ENCODE measurements around the gene SSB.

Gene SSB

GRCh38 chr2:169823996-169824372 is 25.3 kb downstream of the SSB start:
- no peak for FAIRE-seq
- no peak for TF ChIP-seq TAF1 (IDR thresholded peaks at IDR 0.05; ENCODE audit: low read depth, low read length)
- no peak for TF ChIP-seq SPI1 (IDR thresholded peaks at IDR 0.05; ENCODE audit: low read depth, low read length)
- TF ChIP-seq POLR2AphosphoS5 (IDR thresholded peaks at IDR 0.05; ENCODE audit: low read depth, low read length) = no peak
- no peak for TF ChIP-seq POLR2A (IDR thresholded peaks at IDR 0.05; ENCODE audit: low read depth, low read length)
- no peak for TF ChIP-seq POU2F2 (IDR thresholded peaks at IDR 0.05; ENCODE audit: low read depth, low read length)
- TF ChIP-seq PAX5 (IDR thresholded peaks at IDR 0.05; ENCODE audit: insufficient read depth, low read length, severe bottlenecking) = no peak
- no peak for DNase-seq (ENCODE audit: insufficient read length, low spot score)

GRCh38 chr2:169824373-169825333 is 26.0 kb downstream of the SSB start, which contains the start of gene METTL5:
METTL5 (minus strand) TSS chr2:169824905; CDS start chr2:169824597, 308 bp downstream.
- FAIRE-seq (peak; percentile 89), DNase-seq (ENCODE audit: insufficient read length, low spot score) (peak; percentile 72)
- peak; percentile 72 for TF ChIP-seq POLR2AphosphoS5 (IDR thresholded peaks at IDR 0.05; ENCODE audit: low read depth, low read length)
- no peak for TF ChIP-seq POU2F2 (IDR thresholded peaks at IDR 0.05; ENCODE audit: low read depth, low read length)
- no peak for TF ChIP-seq PAX5 (IDR thresholded peaks at IDR 0.05; ENCODE audit: insufficient read depth, low read length, severe bottlenecking)
- TF ChIP-seq TAF1 (IDR thresholded peaks at IDR 0.05; ENCODE audit: low read depth, low read length) = peak; percentile 41; the same call in 1 of the 2 replicates
- no peak for TF ChIP-seq SPI1 (IDR thresholded peaks at IDR 0.05; ENCODE audit: low read depth, low read length)
- peak; percentile 73 for TF ChIP-seq POLR2A (IDR thresholded peaks at IDR 0.05; ENCODE audit: low read depth, low read length)

GRCh38 chr2:169827272-169828140 is 28.8 kb downstream of the SSB start, which contains the start of gene UBR3:
UBR3 (plus strand) TSS chr2:169827454; CDS start chr2:169827508, 54 bp downstream.
- TF ChIP-seq POLR2A (IDR thresholded peaks at IDR 0.05; ENCODE audit: low read depth, low read length) (peak; percentile 81), TAF1 (IDR thresholded peaks at IDR 0.05; ENCODE audit: low read depth, low read length) (peak; percentile 91), PAX5 (IDR thresholded peaks at IDR 0.05; ENCODE audit: insufficient read depth, low read length, severe bottlenecking) (no peak), POU2F2 (IDR thresholded peaks at IDR 0.05; ENCODE audit: low read depth, low read length) (no peak), SPI1 (IDR thresholded peaks at IDR 0.05; ENCODE audit: low read depth, low read length) (no peak), POLR2AphosphoS5 (IDR thresholded peaks at IDR 0.05; ENCODE audit: low read depth, low read length) (peak; percentile 64; the same call in 1 of the 2 replicates)
- FAIRE-seq (peak; percentile 74), DNase-seq (ENCODE audit: insufficient read length, low spot score) (peak; percentile 89)

GRCh38 chr2:169828141-169828811 is 29.6 kb downstream of the SSB start:
- DNase-seq (ENCODE audit: insufficient read length, low spot score) = peak; percentile 49
- peak; percentile 66 for FAIRE-seq
- TF ChIP-seq POU2F2 (IDR thresholded peaks at IDR 0.05; ENCODE audit: low read depth, low read length) (no peak), PAX5 (IDR thresholded peaks at IDR 0.05; ENCODE audit: insufficient read depth, low read length, severe bottlenecking) (no peak), POLR2A (IDR thresholded peaks at IDR 0.05; ENCODE audit: low read depth, low read length) (no peak), TAF1 (IDR thresholded peaks at IDR 0.05; ENCODE audit: low read depth, low read length) (no peak), POLR2AphosphoS5 (IDR thresholded peaks at IDR 0.05; ENCODE audit: low read depth, low read length) (no peak), SPI1 (IDR thresholded peaks at IDR 0.05; ENCODE audit: low read depth, low read length) (no peak)

GRCh38 chr2:169834401-169834800 is 35.7 kb downstream of the SSB start:
- FAIRE-seq (no peak), DNase-seq (ENCODE audit: insufficient read length, low spot score) (no peak)
- TF ChIP-seq SPI1 (IDR thresholded peaks at IDR 0.05; ENCODE audit: low read depth, low read length) = no peak
- TF ChIP-seq POLR2A (IDR thresholded peaks at IDR 0.05; ENCODE audit: low read depth, low read length) = no peak
- TF ChIP-seq POU2F2 (IDR thresholded peaks at IDR 0.05; ENCODE audit: low read depth, low read length) = no peak
- no peak for TF ChIP-seq POLR2AphosphoS5 (IDR thresholded peaks at IDR 0.05; ENCODE audit: low read depth, low read length)
- TF ChIP-seq TAF1 (IDR thresholded peaks at IDR 0.05; ENCODE audit: low read depth, low read length) = no peak
- TF ChIP-seq PAX5 (IDR thresholded peaks at IDR 0.05; ENCODE audit: insufficient read depth, low read length, severe bottlenecking) = no peak

GRCh38 chr2:169838743-169839489 is 40.2 kb downstream of the SSB start:
- TF ChIP-seq POU2F2 (IDR thresholded peaks at IDR 0.05; ENCODE audit: low read depth, low read length) (no peak), POLR2AphosphoS5 (IDR thresholded peaks at IDR 0.05; ENCODE audit: low read depth, low read length) (no peak), PAX5 (IDR thresholded peaks at IDR 0.05; ENCODE audit: insufficient read depth, low read length, severe bottlenecking) (no peak), TAF1 (IDR thresholded peaks at IDR 0.05; ENCODE audit: low read depth, low read length) (no peak), POLR2A (IDR thresholded peaks at IDR 0.05; ENCODE audit: low read depth, low read length) (no peak), SPI1 (IDR thresholded peaks at IDR 0.05; ENCODE audit: low read depth, low read length) (no peak)
- no peak for FAIRE-seq
- no peak for DNase-seq (ENCODE audit: insufficient read length, low spot score)

- DNase-seq (ENCODE audit: insufficient read length, low spot score) (no peak), FAIRE-seq (no peak)
- no peak for TF ChIP-seq PAX5 (IDR thresholded peaks at IDR 0.05; ENCODE audit: insufficient read depth, low read length, severe bottlenecking)
- no peak for TF ChIP-seq SPI1 (IDR thresholded peaks at IDR 0.05; ENCODE audit: low read depth, low read length)
- TF ChIP-seq POU2F2 (IDR thresholded peaks at IDR 0.05; ENCODE audit: low read depth, low read length) = no peak
- TF ChIP-seq POLR2AphosphoS5 (IDR thresholded peaks at IDR 0.05; ENCODE audit: low read depth, low read length) = no peak
- TF ChIP-seq TAF1 (IDR thresholded peaks at IDR 0.05; ENCODE audit: low read depth, low read length) = no peak
- TF ChIP-seq POLR2A (IDR thresholded peaks at IDR 0.05; ENCODE audit: low read depth, low read length) = no peak
Measured at GRCh38 chr2:169839954-169840746, 41.5 kb downstream of the SSB start.

Measured in GM12891 (cell line).